Right lobe of liver (tissue), 6 donors: ENCODE results near the gene TCAP. TPM values are rescaled to one million over a fixed set of nuclear protein-coding genes. Genes with fewer than 3 reads are reported as not detected.
A peak's percentile ranks its signal among the peaks of the same experiment; 100 is the strongest.

ENCODE experiments used
- ATAC-seq, 4 donors: fragments of 200-7000 bp; cut with Tn5 transposase; one replicate each; pipeline ENCODE4 v1.9.1; 2020; ENCODE audit warnings: mild to moderate bottlenecking in 4 of 4, moderate library complexity in 4 of 4
- DNase-seq, 3 donors: peaks; one replicate each; pipeline ENCODE4 v3.0.0-alpha.2; 2020
- H3K27ac ChIP-seq, 3 donors: fragments of 200-600 bp; one replicate each; pipeline ENCODE4 v1.8.0; 2022
- H3K27me3 ChIP-seq, 2 donors: fragments of 200-600 bp; one replicate each; pipeline ENCODE4 v1.8.0; 2022
- H3K36me3 ChIP-seq, 4 donors: fragments of 200-600 bp; sonication (generic) in 1 of 4; one replicate each; pipeline versions ENCODE4 v1.5.1 to v1.8.0; 2017 to 2022; ENCODE audit warnings: control low read depth in 1 of 4
- H3K4me1 ChIP-seq, 4 donors: fragments of 200-600 bp; sonication (generic) in 1 of 4; one replicate each; pipeline versions ENCODE4 v1.5.1 to v1.8.0; 2017 to 2022; ENCODE audit warnings: control low read depth in 1 of 4
- H3K4me3 ChIP-seq, 3 donors: fragments of 200-600 bp; one replicate each; pipeline ENCODE4 v1.8.0; 2022
- H3K9me3 ChIP-seq, 4 donors: fragments of 200-600 bp; sonication (generic) in 1 of 4; one replicate each; pipeline versions ENCODE4 v1.5.1 to v1.8.0; 2017 to 2022; ENCODE audit warnings: control low read depth in 1 of 4
- POLR2A ChIP-seq: fragments of 450-650 bp; IDR thresholded peaks from one replicate; pipeline ENCODE4 v1.6.1; 2017; ENCODE audit warnings: antibody characterized with exemption, mild to moderate bottlenecking
- WGBS: methylation state at CpG from one replicate; pipeline ENCODE4 v1.1.6; 2018; ENCODE audit warnings: low coverage, low lambda C conversion rate; ENCODE audit not compliant: insufficient coverage; ENCODE audit errors: missing lambda C conversion rate; 5-methylcytosine and 5-hydroxymethylcytosine counted together
- intact Hi-C, 2 donors: fragments of 100-400 bp; cut with DNase I; formaldehyde crosslinking; loops; one replicate each; pipeline versions ENCODE4 v1.11.2 to v1.14.1; 2022
- total RNA-seq, 6 experiments: library from RNA; depleted of rRNA in 2 of 6; stranded (reverse); fragments of >200 nt in 2 of 6; fragmentation: NEBNext Ultra II Directional in 3 of 6; extraction: Animal tissue kit (Norgen Biotek cat#: 25700) in 3 of 6; gene quantifications; one replicate each; pipeline versions ENCODE4 v1.1.0 to v1.2.4, GENCODE V29; 2016 to 2023
- TF ChIP-seq, protein P1 (sequence below), 4 donors: fragments of 200-600 bp in 3 of 4; fragments of 450-650 bp in 1 of 4; IDR thresholded peaks; one replicate each; pipeline versions ENCODE4 v1.5.1 to v1.8.0; 2016 to 2022; ENCODE audit warnings: antibody characterized with exemption in 4 of 4, mild to moderate bottlenecking in 2 of 4
- donor health status: DM: no; HTN: yes; CAD: no.
- donor health status: DM: no; HTN: no; CAD: no.
- donor health status: DM: no; HTN: no; CAD: no.
- donor health status: DM: no; HTN: yes; CAD: no.
- donor health status: DM: no; HTN: yes; CAD: no.

Gene TCAP
- total RNA-seq, 6 experiments from 2014 or later, result 0.49 to 4.3 (median 1.1) TPM

DNA sequence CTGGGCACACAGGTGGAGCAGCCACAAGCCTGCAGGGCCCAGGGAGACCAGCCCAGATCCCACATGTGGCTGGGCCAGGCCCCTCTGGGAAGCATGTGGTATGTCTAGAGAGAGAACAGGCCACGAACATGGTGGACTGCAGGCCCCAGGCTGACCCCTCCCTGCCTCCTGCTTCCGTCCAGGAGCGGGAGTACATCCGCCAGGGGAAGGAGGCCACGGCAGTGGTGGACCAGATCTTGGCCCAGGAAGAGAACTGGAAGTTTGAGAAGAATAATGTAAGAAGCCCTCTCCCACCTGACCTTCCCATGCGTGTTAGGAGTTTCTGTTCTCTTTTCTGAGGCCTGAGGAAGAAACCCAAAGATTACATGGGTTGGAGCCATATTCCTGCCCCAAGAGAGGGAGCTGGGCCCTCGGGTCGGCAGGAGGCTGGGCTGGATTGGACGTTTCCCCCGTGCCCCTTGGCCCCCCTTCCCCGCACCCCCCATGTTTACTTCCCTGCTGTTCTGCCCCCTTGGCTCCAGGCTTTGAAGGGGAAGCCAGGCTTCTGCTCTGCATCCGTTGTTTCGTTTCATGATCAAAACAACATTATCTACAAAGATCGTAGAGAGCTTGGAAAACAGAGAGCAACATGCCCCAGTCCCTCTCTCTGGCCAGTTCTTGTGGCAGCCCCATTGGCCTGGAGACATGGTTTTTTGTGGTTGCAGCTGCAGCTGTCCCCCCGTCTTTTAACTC, 5.7 kb upstream of the TCAP start:
- Histone ChIP-seq H3K4me1 (peaks cover 0 to 19% (median 8%) of the 10 kb centered on the region in 4 donors), H3K27ac (peak overlapping the region in 1 of 3 donors; percentile 47), H3K9me3 (no peaks in the 10 kb centered on the region), H3K27me3 (no peaks in the 10 kb centered on the region), H3K4me3 (no peak overlapping the region), H3K36me3 (no peaks in the 10 kb centered on the region)
- intact Hi-C loops, result no loop called here
- DNase-seq (no peak), ATAC-seq (peak; percentile 33 to 66 (median 54))
- TF ChIP-seq, protein P1, sequence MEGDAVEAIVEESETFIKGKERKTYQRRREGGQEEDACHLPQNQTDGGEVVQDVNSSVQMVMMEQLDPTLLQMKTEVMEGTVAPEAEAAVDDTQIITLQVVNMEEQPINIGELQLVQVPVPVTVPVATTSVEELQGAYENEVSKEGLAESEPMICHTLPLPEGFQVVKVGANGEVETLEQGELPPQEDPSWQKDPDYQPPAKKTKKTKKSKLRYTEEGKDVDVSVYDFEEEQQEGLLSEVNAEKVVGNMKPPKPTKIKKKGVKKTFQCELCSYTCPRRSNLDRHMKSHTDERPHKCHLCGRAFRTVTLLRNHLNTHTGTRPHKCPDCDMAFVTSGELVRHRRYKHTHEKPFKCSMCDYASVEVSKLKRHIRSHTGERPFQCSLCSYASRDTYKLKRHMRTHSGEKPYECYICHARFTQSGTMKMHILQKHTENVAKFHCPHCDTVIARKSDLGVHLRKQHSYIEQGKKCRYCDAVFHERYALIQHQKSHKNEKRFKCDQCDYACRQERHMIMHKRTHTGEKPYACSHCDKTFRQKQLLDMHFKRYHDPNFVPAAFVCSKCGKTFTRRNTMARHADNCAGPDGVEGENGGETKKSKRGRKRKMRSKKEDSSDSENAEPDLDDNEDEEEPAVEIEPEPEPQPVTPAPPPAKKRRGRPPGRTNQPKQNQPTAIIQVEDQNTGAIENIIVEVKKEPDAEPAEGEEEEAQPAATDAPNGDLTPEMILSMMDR (IDR thresholded peaks at IDR 0.05), result no peak
- no peak for TF ChIP-seq POLR2A
- 35% methylated on average over 8 of the region's 15 CpGs for WGBS

DNA sequence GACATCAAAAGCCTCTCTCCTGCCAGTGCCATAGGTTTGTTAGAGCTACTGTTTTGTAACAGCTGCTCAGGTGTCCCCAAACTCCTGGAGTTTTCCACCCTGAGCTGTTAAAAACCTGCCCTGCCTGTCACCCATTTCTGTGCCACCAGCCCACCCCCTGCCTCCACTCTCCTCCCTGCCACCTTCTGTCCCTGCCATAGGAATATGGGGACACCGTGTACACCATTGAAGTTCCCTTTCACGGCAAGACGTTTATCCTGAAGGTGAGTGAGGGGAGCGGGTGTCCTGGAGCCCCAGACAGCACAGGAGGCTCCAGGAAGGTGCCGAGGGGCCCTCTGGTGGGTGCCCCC, 5.2 kb upstream of the TCAP start:
- 92% methylated on average over 4 of the region's 5 CpGs for WGBS
- ATAC-seq (no peak), DNase-seq (no peak)
- Histone ChIP-seq H3K4me1 (peaks cover 0 to 24% (median 10%) of the 10 kb centered on the region in 4 donors), H3K27me3 (no peaks in the 10 kb centered on the region), H3K4me3 (no peak overlapping the region), H3K36me3 (no peaks in the 10 kb centered on the region), H3K27ac (peak overlapping the region in 2 of 3 donors; percentile 2 to 47), H3K9me3 (no peaks in the 10 kb centered on the region)
- TF ChIP-seq, protein P1 (IDR thresholded peaks at IDR 0.05), result no peak
- TF ChIP-seq POLR2A, result no peak
- intact Hi-C loops, result no loop called here

DNA sequence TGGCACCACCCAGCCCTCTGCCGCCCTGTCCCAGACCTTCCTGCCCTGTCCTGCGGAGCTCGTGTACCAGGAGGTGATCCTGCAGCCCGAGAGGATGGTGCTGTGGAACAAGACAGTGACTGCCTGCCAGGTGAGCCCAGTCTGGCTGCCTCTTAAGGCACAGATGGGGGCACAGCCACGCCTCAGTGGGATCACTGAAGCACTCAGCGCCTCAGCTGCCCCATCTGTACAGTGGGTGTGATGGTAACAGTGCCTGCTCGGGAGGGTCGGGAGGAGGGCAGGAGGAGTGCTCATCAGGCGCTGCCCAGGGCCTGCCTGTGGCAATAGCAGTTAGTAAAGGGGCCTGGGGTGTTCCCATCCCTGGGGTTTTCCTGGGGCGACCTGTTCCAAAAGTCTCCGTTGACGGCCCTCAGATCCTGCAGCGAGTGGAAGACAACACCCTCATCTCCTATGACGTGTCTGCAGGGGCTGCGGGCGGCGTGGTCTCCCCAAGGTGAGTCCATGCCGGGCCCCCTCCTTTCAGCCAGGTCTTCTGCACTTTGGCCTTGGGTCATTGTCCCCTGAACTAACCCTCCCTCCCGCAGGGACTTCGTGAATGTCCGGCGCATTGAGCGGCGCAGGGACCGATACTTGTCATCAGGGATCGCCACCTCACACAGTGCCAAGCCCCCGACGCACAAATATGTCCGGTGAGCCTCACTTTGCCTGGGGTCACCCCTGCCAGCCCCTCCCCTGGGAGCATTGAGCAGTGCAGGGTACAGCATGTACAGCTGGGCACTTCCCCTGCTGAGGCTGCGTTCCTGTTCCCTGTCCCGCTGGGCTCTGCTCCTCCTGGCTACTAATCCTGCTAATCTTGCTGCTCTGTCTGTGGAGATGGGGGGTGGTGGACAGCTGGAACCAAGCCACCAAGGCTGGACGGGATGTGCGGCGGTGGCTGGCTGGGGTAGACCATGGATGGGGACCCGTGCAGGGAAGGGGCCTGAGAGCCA, 4.5 kb upstream of the TCAP start:
- ATAC-seq, result peak; percentile 2 to 56 (median 13)
- Histone ChIP-seq H3K4me1 (peaks cover 0 to 28% (median 10%) of the 10 kb centered on the region in 4 donors), H3K36me3 (no peaks in the 10 kb centered on the region)

More for the DNA sequence above, 4.5 kb upstream of the TCAP start:
- Histone ChIP-seq H3K27me3 (no peaks in the 10 kb centered on the region), H3K9me3 (no peaks in the 10 kb centered on the region), H3K4me3 (no peak overlapping the region), H3K27ac (peak overlapping the region in 2 of 3 donors; percentile 2 to 47)
- intact Hi-C loops, result no loop called here
- TF ChIP-seq, protein P1 (IDR thresholded peaks at IDR 0.05), result no peak
- no peak for TF ChIP-seq POLR2A
- 40% methylated on average over 4 of the region's 35 CpGs for WGBS
- DNase-seq, result no peak
